Neural cell (in vitro differentiated cells): ENCODE measurements around the gene SLCO4A1.

Experiments used
- CTCF ChIP-seq: fragments of 450-650 bp; IDR thresholded peaks from 2 replicates; pipeline ENCODE4 v1.5.1; 2014; ENCODE audit warnings: antibody characterized with exemption, mild to moderate bottlenecking, moderate library complexity; ENCODE audit not compliant: poor library complexity, severe bottlenecking
- EP300 ChIP-seq: fragments of 450-650 bp; conservative IDR thresholded peaks from 2 replicates; pipeline ENCODE4 v1.6.1; 2014; ENCODE audit warnings: antibody characterized with exemption, mild to moderate bottlenecking, moderate library complexity; ENCODE audit not compliant: poor library complexity, severe bottlenecking
- EZH2 ChIP-seq: fragments of 200-600, 300-800 bp; shearing (Covaris generic), sonication (generic); IDR thresholded peaks from 2 replicates; pipeline ENCODE4 v1.6.1; 2014; ENCODE audit warnings: antibody characterized with exemption, low read length, borderline replicate concordance, mild to moderate bottlenecking; ENCODE audit not compliant: insufficient read depth, poor library complexity, severe bottlenecking
- POLR2AphosphoS5 ChIP-seq: IDR thresholded peaks from 2 replicates; pipeline ENCODE4 v1.6.1; 2012
- RAD21 ChIP-seq: fragments of 450-650 bp; conservative IDR thresholded peaks from 2 replicates; pipeline ENCODE4 v1.6.1; 2014; ENCODE audit warnings: antibody characterized with exemption, mild to moderate bottlenecking, moderate library complexity
- SMC3 ChIP-seq: fragments of 450-650 bp; conservative IDR thresholded peaks from 2 replicates; pipeline ENCODE4 v1.6.1; 2014; ENCODE audit warnings: antibody characterized with exemption, mild to moderate bottlenecking, moderate library complexity; ENCODE audit not compliant: poor library complexity
- TAF1 ChIP-seq: IDR thresholded peaks from 2 replicates; pipeline ENCODE4 v1.6.1; 2012; ENCODE audit warnings: low read depth

- TF ChIP-seq EZH2 (no peak), CTCF (no peak), EP300 (no peak), POLR2AphosphoS5 (no peak), TAF1 (no peak), SMC3 (no peak), RAD21 (no peak)
Measured at GRCh38 chr20:62624325-62624690, 18.0 kb upstream of the SLCO4A1 start.
